HepG2 (cell line): ENCODE results near the gene AMBRA1. TPM values are rescaled to one million over a fixed set of nuclear protein-coding genes. Genes with fewer than 3 reads are reported as not detected.
A peak's percentile ranks its signal among the peaks of the same experiment; 100 is the strongest.

ENCODE experiments used
- BRCA1 ChIP-seq: sonication (generic); formaldehyde crosslinking; IDR thresholded peaks from 2 replicates; pipeline ENCODE4 v1.4.0; 2020; ENCODE audit warnings: missing genetic modification reagents
- CCDC6 ChIP-seq: sonication (generic); formaldehyde crosslinking; IDR thresholded peaks from 2 replicates; pipeline ENCODE4 v1.8.1; 2022; ENCODE audit warnings: mild to moderate bottlenecking, missing genetic modification reagents, moderate library complexity
- FOXC1 ChIP-seq: sonication (generic); formaldehyde crosslinking; IDR thresholded peaks from 2 replicates; pipeline ENCODE4 v1.8.0; 2022; ENCODE audit warnings: mild to moderate bottlenecking, missing genetic modification reagents, borderline replicate concordance
- HNF4G ChIP-seq, 2 experiments: sonication (generic) in 1 of 2; formaldehyde crosslinking in 1 of 2; IDR thresholded peaks; 2 replicates each; pipeline versions ENCODE4 v1.4.0 to v1.6.1; 2011 to 2020; ENCODE audit warnings: borderline replicate concordance in 2 of 2, low read depth in 2 of 2, mild to moderate bottlenecking in 2 of 2, low read length in 1 of 2, missing genetic modification reagents in 1 of 2, moderate library complexity in 1 of 2
- KMT2B ChIP-seq: IDR thresholded peaks from 2 replicates; pipeline ENCODE4 v1.6.1; 2016; ENCODE audit warnings: missing genetic modification reagents, missing compliant biosample characterization
- NR2F1 ChIP-seq, 2 experiments: fragments of 450-650 bp in 1 of 2; formaldehyde crosslinking in 1 of 2; IDR thresholded peaks; 2 replicates each; pipeline versions ENCODE4 v1.5.0 to v1.6.1; 2016 to 2020; ENCODE audit warnings: mild to moderate bottlenecking in 1 of 2, missing compliant biosample characterization in 1 of 2, missing genetic modification reagents in 1 of 2, moderate library complexity in 1 of 2
- POLR2AphosphoS5 ChIP-seq: IDR thresholded peaks from 2 replicates; pipeline ENCODE4 v1.6.1; 2012; ENCODE audit warnings: low read depth, low read length
- RAD51 ChIP-seq: fragments of 450-650 bp; IDR thresholded peaks from 2 replicates; pipeline ENCODE4 v1.6.1; 2016; ENCODE audit warnings: borderline replicate concordance
- RORA ChIP-seq: sonication (generic); formaldehyde crosslinking; IDR thresholded peaks from 2 replicates; pipeline ENCODE4 v1.5.0; 2020; ENCODE audit warnings: mild to moderate bottlenecking, missing genetic modification reagents, moderate library complexity
- SAFB2 ChIP-seq: sonication (generic); formaldehyde crosslinking; IDR thresholded peaks from 2 replicates; pipeline ENCODE4 v1.5.1; 2020; ENCODE audit warnings: missing genetic modification reagents, low read depth, mild to moderate bottlenecking, borderline replicate concordance
- SIX1 ChIP-seq: sonication (generic); formaldehyde crosslinking; IDR thresholded peaks from 2 replicates; pipeline ENCODE4 v1.4.0; 2020; ENCODE audit warnings: missing genetic modification reagents, borderline replicate concordance
- ZBTB20 ChIP-seq: sonication (generic); formaldehyde crosslinking; IDR thresholded peaks from 2 replicates; pipeline ENCODE4 v1.8.1; 2023; ENCODE audit warnings: missing genetic modification reagents, low read depth, mild to moderate bottlenecking, borderline replicate concordance
- ZMYM2 ChIP-seq: sonication (generic); formaldehyde crosslinking; IDR thresholded peaks from 2 replicates; pipeline ENCODE4 v1.8.0; 2022; ENCODE audit warnings: mild to moderate bottlenecking, missing genetic modification reagents
- ZNF17 ChIP-seq: sonication (generic); formaldehyde crosslinking; IDR thresholded peaks from 2 replicates; pipeline ENCODE4 v1.5.0; 2020; ENCODE audit warnings: mild to moderate bottlenecking, missing genetic modification reagents
- ZNF224 ChIP-seq: sonication (generic); formaldehyde crosslinking; IDR thresholded peaks from 2 replicates; pipeline ENCODE4 v1.5.0; 2020; ENCODE audit warnings: mild to moderate bottlenecking, missing genetic modification reagents
- ZNF24 ChIP-seq: fragments of 450-650 bp; IDR thresholded peaks from 2 replicates; pipeline ENCODE4 v1.6.1; 2017; ENCODE audit warnings: antibody characterized with exemption, mild to moderate bottlenecking
- ZNF44 ChIP-seq: sonication (generic); formaldehyde crosslinking; IDR thresholded peaks from 2 replicates; pipeline ENCODE4 v1.5.1; 2020; ENCODE audit warnings: mild to moderate bottlenecking, missing genetic modification reagents
- ZNF724P ChIP-seq: sonication (generic); formaldehyde crosslinking; IDR thresholded peaks from 2 replicates; pipeline ENCODE4 v1.8.0; 2022; ENCODE audit warnings: missing genetic modification reagents, borderline replicate concordance
- ZNF816 ChIP-seq: sonication (generic); formaldehyde crosslinking; IDR thresholded peaks from 2 replicates; pipeline ENCODE4 v1.8.0; 2022; ENCODE audit warnings: missing genetic modification reagents, mild to moderate bottlenecking, borderline replicate concordance
- ZSCAN30 ChIP-seq: sonication (generic); formaldehyde crosslinking; IDR thresholded peaks from 2 replicates; pipeline ENCODE4 v1.5.0; 2020; ENCODE audit warnings: mild to moderate bottlenecking, missing genetic modification reagents
- polyA plus RNA-seq, 8 experiments: library from polyadenylated mRNA; depleted of rRNA in 3 of 8; stranded (reverse) in 7 of 8; unstranded in 1 of 8; fragments of >200 nt; fragmentation: Illumina TruSeq in 4 of 8; extraction: Trizol in 4 of 8; gene quantifications; 2 replicates each; pipeline versions ENCODE4 v1.2.1 to v1.2.3, GENCODE V29; 2011 to 2016; ENCODE audit warnings: low read depth in 4 of 8, missing spikeins in 1 of 8, mixed read lengths in 1 of 8; ENCODE audit not compliant: insufficient read depth in 1 of 8
- total RNA-seq, 5 experiments: library from RNA; depleted of rRNA; stranded (reverse); fragments of >200 nt; fragmentation: Illumina TruSeq; extraction: Trizol; gene quantifications; 2 replicates each; pipeline ENCODE4 v1.2.3, GENCODE V29; 2016; ENCODE audit warnings: low read depth in 1 of 5
- TF ChIP-seq, protein P1 (sequence below): sonication (generic); formaldehyde crosslinking; IDR thresholded peaks from 2 replicates; pipeline ENCODE4 v1.4.0; 2020; ENCODE audit warnings: missing genetic modification reagents
- TF ChIP-seq, protein P2 (sequence below): sonication (generic); formaldehyde crosslinking; conservative IDR thresholded peaks from 2 replicates; pipeline ENCODE4 v1.8.0; 2022; ENCODE audit warnings: low read depth, missing genetic modification reagents
- TF ChIP-seq, protein P3 (sequence below): IDR thresholded peaks from 2 replicates; pipeline ENCODE4 v1.6.1; 2016; ENCODE audit warnings: missing biosample characterization, missing genetic modification reagents, low read depth
- TF ChIP-seq, protein P4 (sequence below): sonication (generic); formaldehyde crosslinking; IDR thresholded peaks from 2 replicates; pipeline ENCODE4 v1.9.0; 2022; ENCODE audit warnings: low read depth, missing genetic modification reagents

AMBRA1 gene
- total and polyA plus RNA-seq, 2 of the 13 experiments (the other 11 are each of a cell fraction or from before 2014, with no cell fraction given): 15.7 to 26.0 TPM

DNA sequence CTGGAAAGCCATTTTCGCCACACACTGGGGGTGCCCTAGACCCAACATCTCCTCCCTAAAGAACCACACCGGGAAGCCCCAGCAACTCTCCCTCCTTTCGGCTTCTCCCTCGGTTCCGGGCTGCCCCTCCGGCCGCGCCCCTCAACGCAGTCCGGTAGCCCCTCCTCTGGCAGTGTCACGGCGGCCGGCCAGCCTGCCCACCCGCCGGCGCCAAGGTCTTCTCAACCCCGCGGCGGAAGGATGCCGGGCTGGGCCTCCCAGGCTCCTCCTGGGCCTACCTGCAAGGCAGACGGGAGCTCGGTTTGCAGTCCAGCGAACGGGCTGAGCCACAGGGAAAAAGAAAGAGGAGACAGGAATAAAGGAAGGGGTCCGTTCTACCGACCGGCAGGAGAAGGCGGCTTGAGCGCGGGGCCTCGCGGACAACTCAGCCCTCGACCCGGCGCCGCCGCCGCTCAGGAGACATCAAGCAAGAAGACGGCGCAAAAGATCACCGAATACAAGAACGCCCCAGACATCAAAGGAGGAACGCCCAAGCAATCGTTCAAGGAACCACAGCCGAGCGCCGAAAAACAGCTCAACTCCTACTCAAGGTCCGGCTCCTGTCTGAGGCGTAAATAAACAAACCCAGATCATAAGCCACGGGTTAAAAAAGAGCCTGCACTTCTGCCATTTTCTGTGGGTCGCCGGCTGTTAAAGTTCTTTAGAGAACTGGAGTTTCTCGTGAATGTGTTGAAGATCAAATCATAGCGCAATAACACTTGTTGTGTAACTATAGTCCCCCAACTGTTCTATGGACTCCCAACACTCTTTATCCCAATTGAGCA, at the start of gene AMBRA1 (continued):
- TF ChIP-seq SAFB2 (CRISPR knock-in tag) (no peak), ZMYM2 (CRISPR knock-in tag) (no peak), ZNF44 (no peak), ZNF24 (no peak), ZNF224 (CRISPR knock-in tag) (peak; percentile 58; the same call in 1 of the 2 replicates), ZBTB20 (CRISPR knock-in tag) (peak; percentile 83), SIX1 (CRISPR knock-in tag) (0 out of 2 replicates have a peak, but pooled peaks have one; percentile 36), RAD51 (no peak), POLR2AphosphoS5 (peak; percentile 72), ZNF724P (CRISPR knock-in tag) (no peak), NR2F1 (CRISPR knock-in tag; IDR thresholded peaks at IDR 0.05) (0 out of 4 replicates have a peak, but pooled peaks of 1 of the 2 experiments have one; percentile 16), CCDC6 (CRISPR knock-in tag) (no peak), FOXC1 (CRISPR knock-in tag) (peak; percentile 74; the same call in 1 of the 2 replicates), ZNF17 (CRISPR knock-in tag) (0 out of 2 replicates have a peak, but pooled peaks have one; percentile 40), HNF4G (IDR thresholded peaks at IDR 0.05; ENCODE audit: borderline replicate concordance, low read depth, low read length) (peak; percentile 58; the same call in 1 of the 2 replicates), HNF4G (CRISPR knock-in tag; IDR thresholded peaks at IDR 0.05; ENCODE audit: borderline replicate concordance, low read depth) (no peak), RORA (CRISPR knock-in tag) (0 out of 2 replicates have a peak, but pooled peaks have one; percentile 12), KMT2B (CRISPR knock-in tag) (peak; percentile 96), ZSCAN30 (CRISPR knock-in tag) (peak; percentile 70; the same call in 1 of the 2 replicates), BRCA1 (0 out of 2 replicates have a peak, but pooled peaks have one; percentile 59), ZNF816 (CRISPR knock-in tag) (peak; percentile 25; the same call in 1 of the 2 replicates)
- TF ChIP-seq, protein P1, sequence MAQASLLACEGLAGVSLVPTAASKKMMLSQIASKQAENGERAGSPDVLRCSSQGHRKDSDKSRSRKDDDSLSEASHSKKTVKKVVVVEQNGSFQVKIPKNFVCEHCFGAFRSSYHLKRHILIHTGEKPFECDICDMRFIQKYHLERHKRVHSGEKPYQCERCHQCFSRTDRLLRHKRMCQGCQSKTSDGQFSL (CRISPR knock-in tag): no peak
- TF ChIP-seq, protein P2, sequence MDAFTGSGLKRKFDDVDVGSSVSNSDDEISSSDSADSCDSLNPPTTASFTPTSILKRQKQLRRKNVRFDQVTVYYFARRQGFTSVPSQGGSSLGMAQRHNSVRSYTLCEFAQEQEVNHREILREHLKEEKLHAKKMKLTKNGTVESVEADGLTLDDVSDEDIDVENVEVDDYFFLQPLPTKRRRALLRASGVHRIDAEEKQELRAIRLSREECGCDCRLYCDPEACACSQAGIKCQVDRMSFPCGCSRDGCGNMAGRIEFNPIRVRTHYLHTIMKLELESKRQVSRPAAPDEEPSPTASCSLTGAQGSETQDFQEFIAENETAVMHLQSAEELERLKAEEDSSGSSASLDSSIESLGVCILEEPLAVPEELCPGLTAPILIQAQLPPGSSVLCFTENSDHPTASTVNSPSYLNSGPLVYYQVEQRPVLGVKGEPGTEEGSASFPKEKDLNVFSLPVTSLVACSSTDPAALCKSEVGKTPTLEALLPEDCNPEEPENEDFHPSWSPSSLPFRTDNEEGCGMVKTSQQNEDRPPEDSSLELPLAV (CRISPR knock-in tag): no peak
- TF ChIP-seq, protein P3, sequence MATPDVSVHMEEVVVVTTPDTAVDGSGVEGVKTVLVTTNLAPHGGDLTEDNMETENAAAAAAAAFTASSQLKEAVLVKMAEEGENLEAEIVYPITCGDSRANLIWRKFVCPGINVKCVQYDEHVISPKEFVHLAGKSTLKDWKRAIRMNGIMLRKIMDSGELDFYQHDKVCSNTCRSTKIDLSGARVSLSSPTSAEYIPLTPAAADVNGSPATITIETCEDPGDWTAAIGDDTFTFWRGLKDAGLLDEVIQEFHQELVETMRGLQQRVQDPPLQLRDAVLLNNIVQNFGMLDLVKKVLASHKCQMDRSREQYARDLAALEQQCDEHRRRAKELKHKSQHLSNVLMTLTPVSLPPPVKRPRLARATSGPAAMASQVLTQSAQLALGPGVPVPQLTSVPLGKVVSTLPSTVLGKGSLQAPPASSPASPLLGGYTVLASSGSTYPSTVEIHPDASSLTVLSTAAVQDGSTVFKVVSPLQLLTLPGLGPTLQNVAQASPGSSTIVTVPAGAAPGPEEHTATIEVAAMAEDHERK (CRISPR knock-in tag): no peak
- TF ChIP-seq, protein P4, sequence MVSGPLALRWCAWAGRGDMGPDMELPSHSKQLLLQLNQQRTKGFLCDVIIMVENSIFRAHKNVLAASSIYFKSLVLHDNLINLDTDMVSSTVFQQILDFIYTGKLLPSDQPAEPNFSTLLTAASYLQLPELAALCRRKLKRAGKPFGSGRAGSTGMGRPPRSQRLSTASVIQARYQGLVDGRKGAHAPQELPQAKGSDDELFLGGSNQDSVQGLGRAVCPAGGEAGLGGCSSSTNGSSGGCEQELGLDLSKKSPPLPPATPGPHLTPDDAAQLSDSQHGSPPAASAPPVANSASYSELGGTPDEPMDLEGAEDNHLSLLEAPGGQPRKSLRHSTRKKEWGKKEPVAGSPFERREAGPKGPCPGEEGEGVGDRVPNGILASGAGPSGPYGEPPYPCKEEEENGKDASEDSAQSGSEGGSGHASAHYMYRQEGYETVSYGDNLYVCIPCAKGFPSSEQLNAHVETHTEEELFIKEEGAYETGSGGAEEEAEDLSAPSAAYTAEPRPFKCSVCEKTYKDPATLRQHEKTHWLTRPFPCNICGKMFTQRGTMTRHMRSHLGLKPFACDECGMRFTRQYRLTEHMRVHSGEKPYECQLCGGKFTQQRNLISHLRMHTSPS (CRISPR knock-in tag): no peak; the same call in 1 of the 2 replicates
